Left colon (tissue), 2 donors: ENCODE data around the gene GALNT16. TPM values are rescaled to one million over a fixed set of nuclear protein-coding genes. Genes with fewer than 3 reads are reported as not detected.
A peak's percentile ranks its signal among the peaks of the same experiment; 100 is the strongest.
"Not testable (repeated sequence)": the region's sequence is repeated elsewhere in the genome, so short reads cannot be mapped to it uniquely, and the experiment has no call there.

Experiments used
- ATAC-seq: fragments of 200-7000 bp; cut with Tn5 transposase; one replicate; pipeline ENCODE4 v1.9.1; 2020; ENCODE audit warnings: mild to moderate bottlenecking, moderate library complexity
- DNase-seq, 2 donors: peaks; one replicate each; pipeline ENCODE4 v3.0.0-alpha.2; 2020
- intact Hi-C, 2 donors: fragments of 100-400 bp; cut with DNase I in 1 of 2; cut with micrococcal nuclease in 1 of 2; formaldehyde crosslinking; loops; one replicate each; pipeline versions ENCODE4 v1.11.2 to v1.14.0; 2022; cut with DNase I, micrococcal nuclease
- total RNA-seq, 2 donors: library from RNA; stranded (reverse); fragmentation: NEBNext Ultra II Directional; extraction: Animal tissue kit (Norgen Biotek cat#: 25700); gene quantifications; one replicate each; pipeline ENCODE4 v1.2.1, GENCODE V29; 2021
- donor health status: DM: no; HTN: no; CAD: no.
- donor health status: DM: yes; HTN: yes; CAD: no.

Gene GALNT16
- total RNA-seq, 2 donors from 2014 or later = 1.3 to 1.7 TPM

- DNase-seq (no peak), ATAC-seq (no peak)
- intact Hi-C loops = no loop called here
Observed at GRCh38 chr14:69275331-69275730, 15.4 kb downstream of the GALNT16 start.

DNA sequence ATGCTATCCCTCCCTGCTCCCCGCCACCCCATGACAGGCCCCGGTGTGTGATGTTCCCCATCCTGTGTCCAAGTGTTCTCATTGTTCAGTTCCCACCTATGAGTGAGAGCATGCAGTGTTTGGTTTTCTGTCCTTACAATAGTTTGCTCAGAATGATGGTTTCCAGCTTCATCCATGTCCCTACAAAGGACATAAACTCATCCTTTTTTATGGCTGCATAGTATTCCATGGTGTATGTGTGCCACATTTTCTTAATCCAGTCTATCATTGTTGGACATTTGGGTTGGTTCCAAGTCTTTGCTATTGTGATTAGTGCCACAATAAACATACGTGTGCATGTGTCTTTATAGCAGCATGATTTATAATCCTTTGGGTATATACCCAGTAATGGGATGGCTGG, 17.4 kb downstream of the GALNT16 start:
- intact Hi-C loops, ATAC-seq, DNase-seq: not testable (repeated sequence)

- intact Hi-C loops = no loop called here
- DNase-seq (no peak), ATAC-seq (no peak)
Observed at GRCh38 chr14:69280746-69281291, 20.9 kb downstream of the GALNT16 start.

- no peak for ATAC-seq
- no peak for DNase-seq
Observed at GRCh38 chr14:69281450-69282169, 21.7 kb downstream of the GALNT16 start.

GRCh38 chr14:69282448-69282847, 22.5 kb downstream of the GALNT16 start:
- no peak for DNase-seq
- no peak for ATAC-seq
- intact Hi-C loops = no loop called here

More at GRCh38 chr14:69281450-69282169, 21.7 kb downstream of the GALNT16 start:
- intact Hi-C loops = no loop called here

- intact Hi-C loops = no loop called here
- DNase-seq (no peak), ATAC-seq (no peak)
Observed at GRCh38 chr14:69284170-69284569, 24.2 kb downstream of the GALNT16 start.

DNA sequence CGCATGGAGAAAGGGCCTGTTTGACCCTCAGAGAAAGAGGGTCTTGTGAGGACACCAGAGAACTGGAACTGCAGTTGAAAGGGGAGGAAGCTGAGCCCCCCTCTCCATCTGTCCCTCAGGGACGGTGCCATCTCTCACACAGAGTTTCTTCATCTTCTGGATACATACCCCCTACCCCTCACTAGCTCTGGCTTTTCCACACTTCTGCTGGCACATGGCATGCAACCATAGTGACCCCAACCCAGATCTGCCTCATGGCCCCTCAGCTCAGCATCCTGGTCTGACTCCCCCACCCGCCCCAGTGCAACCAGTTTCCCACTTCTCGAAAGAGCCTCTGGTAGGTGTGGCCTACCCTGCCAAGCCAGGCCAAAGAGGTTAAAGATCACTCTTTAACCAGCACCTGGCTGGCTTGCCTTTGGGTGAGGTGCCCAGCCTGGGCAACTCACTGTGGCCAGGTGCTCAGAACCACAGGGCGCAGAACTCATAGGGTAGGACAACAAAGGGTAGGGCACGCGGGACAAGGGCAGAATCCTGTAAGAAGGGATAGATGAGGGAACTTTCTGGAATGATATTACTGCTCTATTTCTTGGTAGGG, 25.8 kb downstream of the GALNT16 start:
- no peak for ATAC-seq
- intact Hi-C loops = no loop called here
- no peak for DNase-seq

DNA sequence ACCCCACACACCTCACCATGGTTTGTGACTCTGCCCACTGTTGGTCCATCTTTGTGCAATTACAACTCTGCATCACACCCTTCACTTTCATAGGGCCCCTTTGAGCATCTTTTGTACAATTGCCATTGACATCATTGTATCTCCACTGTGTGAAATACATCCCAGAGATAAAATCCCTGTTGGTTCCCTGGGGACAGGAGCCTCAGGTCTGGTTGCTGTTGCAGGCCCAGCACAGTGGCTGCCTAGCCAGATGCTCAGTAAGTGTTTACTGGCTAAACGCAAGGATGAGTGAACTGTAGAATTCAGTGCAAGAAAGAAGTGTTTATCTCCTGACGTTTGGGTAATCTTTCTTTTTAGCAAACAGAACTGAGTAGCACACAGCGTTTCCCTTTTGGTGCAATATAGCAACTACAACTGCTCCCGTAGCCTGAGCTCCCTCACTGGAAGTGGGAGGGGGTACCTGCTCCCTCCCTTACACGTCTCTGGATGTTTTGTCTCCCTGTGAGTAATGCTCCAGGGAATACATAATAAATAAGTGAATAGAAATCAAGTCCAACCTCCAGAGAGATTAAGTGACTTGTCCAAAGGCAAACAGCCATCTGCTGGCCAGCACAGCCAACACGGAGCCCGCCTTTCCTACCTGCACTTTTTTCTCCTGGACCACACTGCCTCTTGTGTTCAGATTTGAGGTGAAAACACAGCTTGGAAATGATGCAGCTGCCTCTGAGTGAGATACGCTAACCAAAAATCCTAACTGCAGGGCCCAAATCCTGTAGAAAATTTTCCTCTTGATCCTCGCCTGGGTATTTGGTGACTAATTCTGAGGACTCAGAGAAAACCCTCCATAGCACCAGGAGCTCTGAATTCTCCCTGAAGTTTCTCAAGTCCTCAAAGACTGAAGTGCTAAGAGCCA, 27.4 kb downstream of the GALNT16 start:
- DNase-seq = no peak
- intact Hi-C loops = no loop called here
- no peak for ATAC-seq

GRCh38 chr14:69288011-69288771, 28.2 kb downstream of the GALNT16 start:
- ATAC-seq (no peak), DNase-seq (peak; percentile 11 to 47)
- intact Hi-C loops = no loop called here

DNA sequence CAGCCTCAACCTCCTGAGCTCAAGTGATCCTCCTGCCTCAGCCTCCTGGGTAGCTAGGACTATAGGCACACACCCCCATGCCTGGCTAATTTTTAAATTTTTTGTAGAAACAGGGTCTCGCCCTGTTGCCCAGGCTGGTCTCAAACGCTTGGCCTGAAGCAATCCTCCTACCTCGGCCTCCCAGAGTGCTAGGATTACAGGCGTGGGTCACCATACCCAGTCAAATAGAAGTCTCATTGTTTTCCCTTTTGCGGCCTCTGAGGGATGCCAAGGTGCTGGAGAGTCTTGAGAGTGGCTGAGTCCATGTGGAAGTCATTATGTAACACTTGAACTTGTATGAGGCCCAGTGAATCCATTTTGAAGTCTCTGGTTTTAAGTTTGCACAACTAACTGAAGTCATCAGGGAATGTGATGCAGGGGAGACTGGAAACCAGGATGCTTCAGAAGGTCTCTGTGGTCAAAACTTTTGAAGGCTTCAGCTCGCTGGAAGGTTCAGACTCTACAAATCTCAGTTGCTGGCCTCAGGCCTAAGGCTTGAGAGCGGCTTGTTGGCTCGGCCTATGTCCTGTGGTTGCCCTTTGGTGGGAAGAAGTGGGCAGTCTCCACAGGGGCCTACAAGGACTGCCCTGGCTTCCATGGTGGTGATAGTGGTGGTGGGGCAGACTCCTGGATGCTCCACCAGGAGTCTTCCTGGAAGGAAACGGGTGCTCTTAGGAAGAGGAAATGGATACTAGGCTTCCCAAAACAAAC, 29.2 kb downstream of the GALNT16 start:
- intact Hi-C loops = no loop called here
- ATAC-seq (no peak), DNase-seq (no peak)

- intact Hi-C loops = no loop called here
- ATAC-seq (no peak), DNase-seq (no peak)
Observed at GRCh38 chr14:69289811-69290520, 30.0 kb downstream of the GALNT16 start.

- ATAC-seq, intact Hi-C loops, DNase-seq: not testable (repeated sequence)
Observed at GRCh38 chr14:69290881-69291280, 30.9 kb downstream of the GALNT16 start.

- ATAC-seq (no peak), DNase-seq (no peak)
- intact Hi-C loops = no loop called here
Observed at GRCh38 chr14:69291396-69291795, 31.4 kb downstream of the GALNT16 start.

DNA sequence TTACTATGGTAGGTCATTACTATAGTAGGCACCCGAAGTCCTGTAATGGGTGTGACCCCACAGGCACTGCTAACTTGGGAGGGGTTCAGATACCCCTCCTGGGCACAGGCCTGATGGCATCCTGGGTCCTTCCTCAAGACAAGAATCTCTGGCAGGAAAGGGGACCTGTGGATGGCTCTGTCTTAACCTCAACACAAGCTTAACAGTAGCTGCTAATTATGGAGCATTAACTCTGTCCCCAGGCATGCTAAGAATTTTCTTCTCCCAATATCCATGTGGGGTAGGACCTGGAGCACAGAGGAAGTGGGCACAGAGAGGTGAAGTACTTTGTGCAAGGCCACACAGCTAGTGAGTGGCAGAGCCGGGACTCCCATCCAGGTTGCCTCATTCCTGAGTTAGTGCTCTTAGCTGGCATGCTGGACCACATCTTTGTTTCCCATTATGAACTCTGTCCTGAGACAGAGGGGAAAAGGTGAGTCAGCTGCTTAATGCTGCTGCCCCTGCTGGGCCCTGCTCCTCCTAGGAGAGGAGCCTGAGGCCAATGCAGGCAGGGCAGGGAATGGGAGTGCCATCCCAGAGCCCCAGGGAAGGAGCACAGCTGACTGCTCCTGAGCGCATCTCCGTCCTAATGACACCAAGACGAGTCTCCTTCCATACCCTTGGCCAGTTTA, 32.1 kb downstream of the GALNT16 start:
- no peak for DNase-seq
- intact Hi-C loops = no loop called here
- no peak for ATAC-seq

GRCh38 chr14:69298131-69299071, 38.4 kb downstream of the GALNT16 start:
- DNase-seq (no peak), ATAC-seq (no peak)

More at GRCh38 chr14:69298131-69299071, 38.4 kb downstream of the GALNT16 start:
- intact Hi-C loops = no loop called here
